Erythroblast (primary cell): ENCODE results near the gene DUSP7.

Source experiments
- GATA1 ChIP-seq: IDR thresholded peaks from 2 replicates; pipeline ENCODE4 v1.6.1; 2011; ENCODE audit warnings: low read depth, mild to moderate bottlenecking, control low read depth, low read length, moderate library complexity
- POLR2A ChIP-seq: IDR thresholded peaks from 2 replicates; pipeline ENCODE4 v1.6.1; 2011; ENCODE audit warnings: mild to moderate bottlenecking, low read length

- TF ChIP-seq POLR2A: no peak
- no peak for TF ChIP-seq GATA1
Measured at GRCh38 chr3:52090933-52091468, 34.6 kb upstream of the DUSP7 start.
